Inferior parietal cortex (tissue), 1 donor: ENCODE results near the gene KLHL4.
A peak's percentile ranks its signal among the peaks of the same experiment; 100 is the strongest.
"Not testable (repeated sequence)": the region's sequence is repeated elsewhere in the genome, so short reads cannot be mapped to it uniquely, and the experiment has no call there.

Experiments
- DNase-seq: peaks from one replicate; pipeline ENCODE4 v3.0.0-alpha.2; 2016; ENCODE audit errors: extremely low spot score

KLHL4 gene, protein sequence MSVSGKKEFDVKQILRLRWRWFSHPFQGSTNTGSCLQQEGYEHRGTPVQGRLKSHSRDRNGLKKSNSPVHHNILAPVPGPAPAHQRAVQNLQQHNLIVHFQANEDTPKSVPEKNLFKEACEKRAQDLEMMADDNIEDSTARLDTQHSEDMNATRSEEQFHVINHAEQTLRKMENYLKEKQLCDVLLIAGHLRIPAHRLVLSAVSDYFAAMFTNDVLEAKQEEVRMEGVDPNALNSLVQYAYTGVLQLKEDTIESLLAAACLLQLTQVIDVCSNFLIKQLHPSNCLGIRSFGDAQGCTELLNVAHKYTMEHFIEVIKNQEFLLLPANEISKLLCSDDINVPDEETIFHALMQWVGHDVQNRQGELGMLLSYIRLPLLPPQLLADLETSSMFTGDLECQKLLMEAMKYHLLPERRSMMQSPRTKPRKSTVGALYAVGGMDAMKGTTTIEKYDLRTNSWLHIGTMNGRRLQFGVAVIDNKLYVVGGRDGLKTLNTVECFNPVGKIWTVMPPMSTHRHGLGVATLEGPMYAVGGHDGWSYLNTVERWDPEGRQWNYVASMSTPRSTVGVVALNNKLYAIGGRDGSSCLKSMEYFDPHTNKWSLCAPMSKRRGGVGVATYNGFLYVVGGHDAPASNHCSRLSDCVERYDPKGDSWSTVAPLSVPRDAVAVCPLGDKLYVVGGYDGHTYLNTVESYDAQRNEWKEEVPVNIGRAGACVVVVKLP

DNA sequence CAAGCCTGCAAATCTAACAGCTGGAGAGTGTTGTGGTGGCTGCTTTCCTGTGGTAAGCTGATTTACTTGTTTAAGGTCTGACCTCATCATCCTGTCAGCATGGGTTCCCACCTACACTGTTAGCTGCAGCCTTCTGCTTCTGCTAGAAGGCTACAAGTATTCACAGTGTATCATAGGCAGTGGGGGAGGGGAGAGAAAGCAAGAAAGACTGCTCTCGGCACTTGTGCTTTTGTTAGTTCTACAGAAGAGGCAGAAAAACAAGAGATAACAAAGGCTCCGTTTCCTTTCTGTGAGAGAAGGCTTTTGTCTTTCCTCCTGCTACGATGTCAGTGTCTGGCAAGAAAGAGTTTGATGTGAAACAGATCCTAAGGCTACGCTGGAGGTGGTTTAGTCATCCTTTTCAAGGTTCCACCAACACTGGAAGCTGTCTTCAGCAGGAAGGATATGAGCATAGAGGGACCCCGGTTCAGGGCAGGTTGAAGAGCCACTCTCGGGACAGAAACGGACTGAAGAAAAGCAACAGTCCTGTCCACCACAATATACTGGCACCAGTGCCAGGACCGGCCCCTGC lies at the start of gene KLHL4:
KLHL4 (plus strand) TSS at position 232 of the 571 bp plus-strand sequence; CDS start at position 324, 92 bp downstream.
- DNase-seq: peak; percentile 70

DNA sequence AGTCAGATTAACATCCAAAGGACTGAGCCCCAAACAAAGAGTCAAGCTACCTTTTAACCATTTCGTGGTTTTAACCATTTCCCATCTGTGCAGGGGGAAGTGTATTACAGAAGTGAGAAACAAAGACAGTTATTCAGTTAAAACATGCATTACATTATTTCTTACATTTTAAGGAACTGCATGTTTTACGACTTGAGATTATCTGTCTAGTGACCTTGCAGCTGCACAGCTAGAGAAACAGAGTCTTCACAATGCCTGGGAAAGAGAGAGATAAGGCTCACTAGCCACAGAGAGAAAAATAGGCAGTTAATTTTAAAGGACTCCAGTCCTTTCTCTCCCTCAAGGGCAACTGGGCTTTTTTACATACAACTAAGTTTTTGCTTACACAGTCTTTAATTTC lies 48.7 kb upstream of the KLHL4 start:
- no peak for DNase-seq

DNA sequence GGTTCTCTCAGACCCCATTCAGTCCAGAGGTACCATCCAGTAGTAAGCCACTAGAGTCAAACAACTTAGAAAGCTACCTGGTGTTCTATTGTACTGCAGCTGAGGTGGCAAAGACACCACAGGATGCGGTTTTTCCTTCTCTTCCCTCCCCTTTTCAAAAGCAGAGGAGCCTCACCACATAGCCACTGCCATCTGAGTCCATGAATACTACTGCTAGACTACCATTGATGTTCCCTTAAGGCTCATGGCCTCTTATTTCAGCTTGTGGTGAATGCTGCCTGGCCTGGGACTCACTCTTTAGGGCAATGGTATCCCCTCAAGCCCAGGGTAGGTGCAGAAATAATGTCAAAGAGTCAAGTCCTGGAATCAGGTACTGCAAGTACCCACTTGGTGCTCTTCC lies 41.8 kb upstream of the KLHL4 start:
- no peak for DNase-seq

DNA sequence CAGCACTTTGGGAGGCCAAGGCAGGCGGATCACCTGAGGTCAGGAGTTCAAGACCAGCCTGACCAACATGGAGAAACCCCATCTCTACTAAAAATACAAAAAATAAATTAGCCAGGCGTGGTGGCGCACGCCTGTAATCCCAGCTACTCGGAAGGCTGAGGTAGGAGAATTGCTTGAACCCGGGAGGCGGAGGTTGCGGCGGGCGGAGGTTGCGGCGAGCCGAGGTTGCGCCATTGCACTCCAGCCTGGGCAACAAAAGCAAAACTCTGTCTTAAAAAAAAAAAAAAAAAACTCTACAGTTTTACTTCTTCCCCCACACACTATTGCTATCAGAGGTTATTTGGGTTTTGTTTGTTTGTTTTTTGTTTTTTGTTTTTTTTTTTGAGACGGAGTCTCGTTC lies 38.9 kb upstream of the KLHL4 start:
- DNase-seq: not testable (repeated sequence)

DNA sequence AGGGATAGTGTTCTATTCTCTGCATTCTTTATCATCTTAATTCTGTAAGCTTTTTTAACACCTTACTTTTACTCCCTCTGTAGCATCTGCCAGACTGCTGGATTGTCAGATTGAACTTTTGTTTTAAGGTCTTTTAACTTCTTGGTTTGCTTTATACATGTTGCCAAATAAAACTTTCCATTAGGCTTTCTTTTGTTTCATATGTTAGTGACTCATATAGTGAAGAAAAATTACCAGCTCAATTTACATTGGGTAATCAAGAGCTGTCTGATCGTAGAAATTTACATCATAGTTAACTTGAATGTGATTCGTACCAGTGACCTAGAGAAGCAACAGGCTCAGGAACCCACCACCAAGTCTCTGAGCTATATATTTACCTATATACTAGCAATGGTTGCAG lies 28.5 kb upstream of the KLHL4 start:
- DNase-seq: no peak

DNA sequence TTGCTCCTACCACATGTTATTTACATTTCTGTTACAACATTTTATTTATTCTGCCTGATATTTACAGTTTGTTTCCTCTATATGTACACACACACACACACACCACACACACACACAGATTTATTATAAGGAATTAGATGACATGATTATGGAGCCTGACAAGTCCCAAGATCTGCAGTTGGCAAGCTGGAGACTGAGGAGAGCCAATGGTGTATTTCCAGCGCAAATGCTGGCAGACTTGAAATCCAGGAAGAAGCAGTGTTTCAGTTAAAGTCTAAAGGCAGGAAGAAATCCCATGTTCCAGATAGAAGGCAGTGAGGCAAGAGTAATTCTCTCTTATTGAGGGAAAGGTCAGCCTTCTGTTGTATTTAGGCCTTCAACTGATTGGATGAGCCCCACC lies 1.8 kb upstream of the KLHL4 start:
- no peak for DNase-seq

DNA sequence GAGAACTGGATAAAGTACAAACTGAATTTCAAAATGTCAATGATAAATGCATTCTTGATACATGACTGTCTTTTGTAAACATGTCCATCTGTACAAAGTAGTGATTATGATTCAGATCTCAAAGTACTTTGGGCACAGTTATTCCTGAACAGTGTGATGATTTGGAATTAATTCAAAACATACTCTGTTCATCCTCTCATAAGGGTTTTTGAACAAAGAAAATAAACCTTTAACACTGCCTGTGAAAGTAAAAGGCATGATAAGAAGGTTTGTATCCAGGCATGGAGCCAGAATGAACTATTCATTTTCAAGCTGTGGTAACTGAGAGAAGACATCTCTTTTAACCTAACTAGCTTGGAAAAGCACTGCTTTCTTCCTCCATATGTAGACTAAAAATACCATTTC lies 883 bp upstream of the KLHL4 start:
- peak; percentile 28 for DNase-seq

DNA sequence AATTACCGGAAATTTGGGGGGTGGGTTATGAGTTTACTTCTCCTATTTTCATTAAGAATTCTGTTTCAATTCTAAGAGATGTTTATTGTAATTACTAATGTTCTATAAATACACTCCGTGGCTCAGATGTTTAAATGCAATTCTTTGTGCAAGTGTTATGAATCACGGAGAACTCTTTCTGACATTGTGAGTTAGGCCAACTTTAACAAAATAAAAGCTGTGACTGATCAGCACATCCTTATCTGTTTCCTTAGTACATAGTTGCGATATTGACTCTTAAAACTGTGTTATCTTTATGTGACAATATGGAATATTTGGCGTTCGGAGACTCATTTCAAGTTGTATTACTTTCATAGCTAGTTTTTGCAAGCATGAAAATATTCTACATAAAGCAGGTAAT lies 902 bp downstream of the KLHL4 start:
- DNase-seq: peak; percentile 35

DNA sequence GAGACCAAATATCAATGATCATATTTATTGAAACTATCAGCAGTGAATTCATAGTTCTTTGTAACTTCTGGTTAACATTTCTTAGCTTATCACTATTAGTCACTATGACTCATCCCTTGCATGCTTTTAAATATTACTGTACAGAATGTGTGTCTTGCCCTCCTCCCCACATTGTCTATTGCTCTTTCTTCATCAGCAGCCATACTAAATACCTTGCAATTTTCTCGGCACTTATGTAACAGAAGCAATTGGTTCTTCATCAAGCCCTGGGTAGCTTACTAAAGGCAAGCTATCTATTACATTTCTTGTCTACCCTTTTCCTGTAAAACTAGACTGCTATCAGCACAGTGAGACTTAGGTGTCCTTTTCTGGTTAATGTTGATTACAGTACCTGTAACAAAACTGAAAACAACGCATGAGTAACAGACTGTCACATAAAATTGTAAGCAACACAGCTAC lies 8.2 kb downstream of the KLHL4 start:
- no peak for DNase-seq

DNA sequence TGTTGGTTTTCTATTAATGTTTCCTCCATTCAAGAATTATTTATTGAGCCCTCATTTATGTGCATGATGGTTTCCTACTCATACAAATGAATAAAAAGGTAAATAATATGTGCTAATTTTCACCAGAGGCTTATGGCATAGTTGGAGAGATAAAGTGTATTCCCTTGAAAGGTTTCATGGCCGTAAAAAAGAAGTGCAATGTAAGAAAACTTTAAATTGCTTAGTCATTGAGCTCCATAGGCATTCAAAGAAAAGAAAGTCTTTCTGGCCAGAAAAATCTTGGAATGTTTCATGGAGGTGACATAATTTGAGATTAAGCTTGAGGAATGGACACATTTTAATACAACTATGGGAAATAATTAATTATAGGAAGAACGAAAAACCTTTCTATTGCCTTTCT lies 8.7 kb downstream of the KLHL4 start:
- no peak for DNase-seq

DNA sequence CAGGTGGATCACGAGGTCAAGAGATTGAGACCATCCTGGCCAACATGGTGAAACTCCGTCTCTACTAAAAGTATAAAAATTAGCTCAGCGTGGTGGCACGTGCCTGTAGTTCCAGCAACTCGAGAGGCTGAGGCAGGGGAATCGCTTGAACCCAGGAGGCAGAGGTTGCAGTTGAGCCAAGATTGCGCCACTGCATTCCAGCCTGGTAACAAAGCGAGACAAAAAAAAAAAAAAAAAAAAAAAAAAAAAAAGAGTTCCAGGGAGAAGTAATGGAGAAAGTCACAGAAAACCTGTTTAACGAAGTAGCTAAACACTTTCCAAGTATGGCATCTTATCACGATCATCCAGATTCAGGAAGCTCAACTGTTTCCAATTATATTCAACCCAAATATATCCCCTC lies 10.9 kb downstream of the KLHL4 start:
- no peak for DNase-seq

DNA sequence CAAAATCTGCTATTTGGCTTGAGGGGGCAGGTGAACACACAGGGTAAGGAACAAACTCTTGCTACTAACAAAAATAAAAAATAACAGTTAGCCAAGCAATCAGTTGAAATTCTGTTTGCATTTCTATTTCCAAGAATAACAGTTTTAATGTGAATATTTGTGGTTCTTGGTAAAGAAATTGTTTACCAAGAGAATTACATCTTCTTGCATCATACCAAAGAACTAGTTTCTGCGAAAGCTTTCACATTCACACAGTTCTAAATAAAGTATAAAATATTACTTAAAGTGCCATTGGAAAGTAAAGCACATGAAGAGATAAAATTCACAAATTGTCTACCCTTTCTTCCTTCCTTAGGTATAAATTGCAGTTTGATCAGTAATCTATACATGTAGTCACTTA lies 54.4 kb downstream of the KLHL4 start:
- DNase-seq: no peak

DNA sequence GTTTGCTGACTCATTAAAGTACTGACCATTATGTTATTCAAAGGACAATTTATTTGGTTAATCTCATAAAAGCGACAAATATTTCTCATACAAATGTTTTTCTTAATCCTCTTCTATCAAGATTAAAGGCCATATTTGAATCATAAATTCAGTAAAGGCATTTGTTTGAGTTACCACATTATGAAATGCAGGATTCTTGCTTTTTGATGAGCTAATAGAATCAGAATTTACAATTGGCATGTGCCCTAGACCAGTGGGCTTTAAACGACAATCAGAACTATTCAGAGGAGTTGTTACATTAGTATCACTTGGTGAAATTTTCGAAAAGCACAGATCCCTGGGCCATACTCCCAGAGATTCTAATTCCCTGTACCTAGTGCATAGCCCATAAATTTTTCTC lies 55.3 kb downstream of the KLHL4 start:
- DNase-seq: no peak

DNA sequence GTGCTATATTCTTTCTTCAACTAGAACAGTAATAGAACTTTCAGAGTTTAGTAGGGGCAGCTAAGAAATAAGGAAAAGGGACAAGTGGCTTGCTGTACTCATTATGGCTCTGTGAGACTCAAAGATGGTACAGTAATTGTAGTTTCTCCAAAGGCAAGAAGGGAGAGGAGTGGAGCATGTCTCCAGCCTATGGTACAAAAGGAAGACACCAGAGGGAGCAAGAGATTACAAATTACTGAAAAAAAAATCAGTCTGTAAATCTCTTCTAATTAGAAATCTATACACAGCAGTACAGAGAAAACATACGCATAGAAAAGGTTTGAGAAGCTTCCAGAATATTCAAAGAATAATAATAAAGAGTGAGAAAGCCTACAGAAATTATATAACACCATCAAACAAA lies 61.4 kb downstream of the KLHL4 start:
- no peak for DNase-seq

DNA sequence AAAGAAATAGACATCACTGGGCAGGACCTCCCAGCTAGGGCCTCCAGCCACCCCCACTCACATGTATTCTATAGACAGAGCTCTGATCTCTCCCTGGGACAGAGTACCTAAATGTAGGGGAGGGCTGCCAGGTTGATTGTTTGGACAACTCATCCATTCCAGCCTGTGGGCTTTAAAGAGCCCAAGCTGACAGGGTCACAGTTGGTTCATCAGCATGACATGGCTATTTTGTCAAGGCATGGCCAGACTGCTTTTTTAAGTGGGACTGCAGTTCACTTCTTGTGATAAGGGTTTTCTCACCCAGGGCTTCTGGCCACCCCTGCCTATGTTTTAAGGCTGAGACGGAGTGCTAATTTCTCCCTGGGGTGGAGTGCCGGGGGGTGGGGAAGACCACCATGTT lies 63.3 kb downstream of the KLHL4 start:
- no peak for DNase-seq

DNA sequence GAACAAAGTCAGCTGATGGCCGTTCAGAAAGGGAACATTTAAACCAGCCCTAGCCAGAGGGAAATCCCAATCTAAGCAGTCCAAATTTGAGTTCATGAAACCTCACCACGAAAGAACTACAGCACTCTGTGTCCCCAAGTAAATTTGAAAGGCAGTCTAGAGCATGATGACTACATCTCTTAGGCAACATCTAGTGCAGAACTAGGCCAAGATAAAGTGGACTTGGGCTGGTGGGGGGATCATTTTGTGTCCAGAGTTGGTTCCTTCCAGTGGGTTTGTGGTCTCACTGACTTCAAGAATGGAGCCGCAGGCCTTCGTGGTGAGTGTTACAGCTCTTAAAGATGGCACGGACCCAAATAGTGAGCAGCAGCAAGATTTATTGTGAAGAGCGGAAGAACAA lies 64.9 kb downstream of the KLHL4 start:
- no peak for DNase-seq

DNA sequence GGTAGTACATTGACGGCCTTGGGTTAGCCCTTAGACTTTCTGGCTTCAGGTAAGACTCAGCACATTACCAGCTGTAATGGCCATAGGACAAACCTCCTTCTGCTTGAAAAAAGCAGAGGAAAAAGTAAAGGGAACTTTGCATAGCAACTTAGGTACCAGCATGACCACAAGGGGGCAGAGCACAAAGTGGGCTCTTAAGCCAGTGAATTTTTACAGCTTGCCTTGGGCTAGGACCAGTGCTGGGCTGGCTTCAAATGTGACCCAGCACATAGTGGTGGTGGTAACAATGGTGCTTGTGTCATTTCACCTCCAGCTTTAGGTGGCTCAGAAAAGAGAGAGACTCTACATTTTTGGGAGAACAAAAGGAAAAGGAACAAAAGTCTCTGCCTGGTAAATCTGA lies 66.1 kb downstream of the KLHL4 start:
- DNase-seq: no peak

DNA sequence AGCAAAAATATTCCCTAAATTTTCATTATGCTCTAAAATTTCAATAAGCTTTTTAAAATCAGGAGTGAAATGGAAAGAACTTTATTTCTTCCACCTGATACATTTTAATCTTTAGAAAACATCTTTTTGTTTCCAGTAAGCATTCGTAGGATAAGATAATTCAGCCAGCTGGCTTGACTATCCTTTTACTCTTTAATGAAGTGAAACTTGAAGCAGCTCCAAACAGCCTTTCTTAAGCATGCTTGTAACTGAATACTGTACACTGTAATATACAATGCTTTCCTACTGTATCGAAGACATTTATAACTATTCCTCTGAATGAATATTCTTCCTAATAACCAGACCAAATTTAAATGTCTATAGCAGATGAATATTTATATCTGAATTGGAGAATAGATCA lies 98.8 kb downstream of the KLHL4 start:
- DNase-seq: no peak

DNA sequence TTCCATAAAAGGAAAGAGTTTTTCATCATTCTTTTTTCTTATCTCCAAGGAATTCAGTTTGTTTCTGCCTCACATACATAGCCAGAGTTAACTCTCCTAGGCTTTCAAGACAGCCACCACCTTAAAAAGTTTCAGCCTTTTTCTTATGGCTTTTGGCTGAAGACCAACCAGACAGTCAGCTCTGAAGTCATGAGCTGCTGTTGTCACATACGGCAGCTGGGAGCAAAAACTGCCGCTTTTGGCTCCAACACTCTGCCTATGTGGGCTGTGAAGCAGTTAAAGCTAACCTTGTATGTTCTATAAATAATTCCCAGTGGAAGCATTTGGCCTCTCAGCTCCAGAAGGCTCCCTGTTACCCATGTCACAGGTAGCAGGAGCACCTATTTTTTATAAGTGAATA lies 104.1 kb downstream of the KLHL4 start:
- DNase-seq: no peak

DNA sequence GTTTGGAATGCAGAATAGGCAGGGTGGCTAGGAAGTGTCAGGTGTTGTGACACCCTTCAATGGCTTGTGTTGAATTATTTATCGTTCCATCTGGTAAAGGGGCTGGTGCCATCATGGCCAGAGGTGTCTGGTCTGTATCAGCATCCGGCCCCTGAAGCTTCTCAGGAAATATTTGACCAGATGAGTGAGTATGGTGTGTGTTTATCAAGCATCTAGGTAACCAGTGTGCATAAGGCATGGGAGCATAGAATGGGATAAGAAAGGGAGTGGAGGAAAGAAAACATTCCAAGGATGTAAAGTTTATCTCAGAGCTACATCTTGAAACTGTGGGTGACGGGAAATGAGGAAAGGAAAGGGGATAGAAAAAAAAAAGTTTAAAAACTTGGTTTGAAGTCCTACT lies 109.4 kb downstream of the KLHL4 start:
- DNase-seq: no peak

DNA sequence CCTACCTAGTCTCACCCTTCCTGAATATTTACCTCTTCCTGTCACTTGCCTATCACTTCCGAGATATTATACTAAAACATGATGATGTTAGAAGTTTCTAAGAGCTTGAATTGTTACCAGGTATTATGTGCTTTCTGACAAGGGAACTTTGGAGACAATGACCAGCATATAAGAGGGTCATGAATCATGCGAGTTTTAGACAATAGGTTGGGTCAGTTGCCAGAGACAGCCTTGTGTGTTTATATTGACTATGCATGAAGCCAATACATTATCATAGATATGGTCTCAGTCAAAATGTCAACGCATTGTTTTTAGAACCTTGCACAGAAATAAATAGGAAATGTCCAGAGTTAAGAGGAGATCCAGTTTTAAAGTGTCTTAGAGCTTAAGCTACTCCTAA lies 116.8 kb downstream of the KLHL4 start:
- DNase-seq: no peak

DNA sequence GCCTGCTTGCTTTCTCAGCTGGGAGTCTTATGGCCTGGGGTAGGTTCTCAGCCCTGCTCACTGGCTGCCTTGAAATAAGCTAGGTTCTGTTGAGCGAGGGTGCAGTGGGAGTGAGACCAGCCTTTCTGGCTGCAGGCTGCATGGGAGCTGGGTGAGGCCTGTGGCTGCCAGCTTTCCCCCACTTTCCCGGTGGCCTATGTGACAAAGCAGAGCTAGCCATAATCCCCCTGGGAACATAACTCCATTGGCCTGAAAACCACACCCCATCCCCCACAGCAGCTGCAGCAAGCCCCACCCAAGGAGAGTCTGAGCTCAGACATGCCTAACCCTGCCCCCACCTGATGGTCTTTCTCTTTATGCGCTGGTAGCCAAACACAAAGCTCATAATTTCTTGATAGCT lies 118.9 kb downstream of the KLHL4 start:
- DNase-seq: no peak

DNA sequence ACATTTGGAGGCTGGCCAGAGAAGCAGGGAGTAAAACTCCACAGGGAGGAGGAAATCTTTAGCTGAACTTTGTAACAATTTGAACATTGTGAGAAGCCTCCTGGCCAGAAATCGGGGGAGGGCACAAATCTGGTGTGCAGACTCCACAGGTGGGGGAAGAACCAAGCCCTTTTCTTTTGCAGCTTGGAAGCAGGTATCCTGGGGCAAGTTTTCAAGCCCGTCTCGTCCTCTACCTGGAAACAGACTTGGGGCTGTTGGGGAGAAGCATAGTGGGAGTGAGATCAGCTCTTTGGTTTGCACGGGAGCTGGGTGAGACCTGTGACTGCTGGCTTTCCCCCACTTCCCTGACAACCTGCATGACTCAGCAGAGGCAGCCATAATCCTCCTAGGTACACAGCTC lies 123.8 kb downstream of the KLHL4 start:
- not testable (repeated sequence) for DNase-seq
